NCI-H2227 treated with DMSO at 0.1 percent for 48 hours (cell line): ENCODE results near the gene LACTBL1.
A peak's percentile ranks its signal among the peaks of the same experiment; 100 is the strongest.
"Not testable (repeated sequence)": the region's sequence is repeated elsewhere in the genome, so short reads cannot be mapped to it uniquely, and the experiment has no call there.

Source experiments
- DNase-seq: peaks from one replicate; lab custom pipeline; 2025; lab: John Stamatoyannopoulos, UW

Gene LACTBL1

GRCh38 chr1:22976461-22977243, 4.0 kb upstream of the LACTBL1 start:
- peak; percentile 87 for DNase-seq

- no peak for DNase-seq
Measured at GRCh38 chr1:22976127-22976460, 3.4 kb upstream of the LACTBL1 start.

- DNase-seq, result no peak
Measured at GRCh38 chr1:22975694-22976093, 3.0 kb upstream of the LACTBL1 start.

GRCh38 chr1:22971611-22972405, 858 bp downstream of the LACTBL1 start:
- DNase-seq, result peak; percentile 5

GRCh38 chr1:22971161-22971560, 1.5 kb downstream of the LACTBL1 start:
- DNase-seq, result no peak

- DNase-seq, result no peak
Measured at GRCh38 chr1:22970096-22970495, 2.6 kb downstream of the LACTBL1 start.

- peak; percentile 33 for DNase-seq
Measured at GRCh38 chr1:22969304-22969709, 3.4 kb downstream of the LACTBL1 start.

GRCh38 chr1:22967833-22968232, 4.8 kb downstream of the LACTBL1 start:
- DNase-seq, result no peak

GRCh38 chr1:22966309-22966708, 6.4 kb downstream of the LACTBL1 start:
- no peak for DNase-seq

- no peak for DNase-seq
Measured at GRCh38 chr1:22963044-22963677, 9.5 kb downstream of the LACTBL1 start.

- DNase-seq, result no peak
Measured at GRCh38 chr1:22962558-22962957, 10.1 kb downstream of the LACTBL1 start.

GRCh38 chr1:22959545-22960360, 12.9 kb downstream of the LACTBL1 start:
- no peak for DNase-seq

- DNase-seq, result no peak
Measured at GRCh38 chr1:22958556-22958955, 14.1 kb downstream of the LACTBL1 start.

GRCh38 chr1:22957066-22957465, 15.6 kb downstream of the LACTBL1 start:
- DNase-seq, result no peak

GRCh38 chr1:22955146-22955545, 17.5 kb downstream of the LACTBL1 start:
- DNase-seq, result no peak

- no peak for DNase-seq
Measured at GRCh38 chr1:22953740-22954141, 18.9 kb downstream of the LACTBL1 start.

GRCh38 chr1:22953057-22953739, 19.5 kb downstream of the LACTBL1 start:
- DNase-seq, result no peak

- no peak for DNase-seq
Measured at GRCh38 chr1:22952694-22953056, 20.0 kb downstream of the LACTBL1 start.

- no peak for DNase-seq
Measured at GRCh38 chr1:22951796-22952195, 20.9 kb downstream of the LACTBL1 start.

- no peak for DNase-seq
Measured at GRCh38 chr1:22949822-22950331, 22.8 kb downstream of the LACTBL1 start.

- not testable (repeated sequence) for DNase-seq
Measured at GRCh38 chr1:22945171-22945570, 27.5 kb downstream of the LACTBL1 start.
